ENCODE data around the gene ZRANB3. TPM values are rescaled to one million over a fixed set of nuclear protein-coding genes. Genes with fewer than 3 reads are reported as not detected.
"Not testable (repeated sequence)": the region's sequence is repeated elsewhere in the genome, so short reads cannot be mapped to it uniquely, and the experiment has no call there.

The ZRANB3 gene
- total and polyA plus RNA-seq, 11 donors = 0.69 to 4.1 (median 1.5) TPM

GRCh38 chr2:135113322-135113721 is 417.7 kb downstream of the ZRANB3 start:
- H3K27me3 ChIP-seq = no peaks in the 10 kb centered on the region
- ATAC-seq (no peak), DNase-seq (no peak)
- no peaks in the 10 kb centered on the region for H3K4me1 ChIP-seq
- 84 to 93% (median 88%) methylated on average over 3 of the region's 3 CpGs for WGBS, 4 donors
- no peak overlapping the region for H3K4me3 ChIP-seq
- no peak for TF ChIP-seq POLR2A (IDR thresholded peaks at IDR 0.05)
- no peak for TF ChIP-seq CTCF (IDR thresholded peaks at IDR 0.05)
- H3K36me3 ChIP-seq = peaks cover 0 to 56% (median 31%) of the 10 kb centered on the region in 9 donors
- peaks cover 0 to 7% (median 0%) of the 10 kb centered on the region in 12 donors for H3K9me3 ChIP-seq
- intact Hi-C loops (cut with DNase I) = no loop called here
- no peak overlapping the region for H3K27ac ChIP-seq

GRCh38 chr2:135105513-135106316 is 425.3 kb downstream of the ZRANB3 start:
- DNase-seq; H3K4me3 ChIP-seq; H3K27ac ChIP-seq; ATAC-seq; intact Hi-C loops (cut with DNase I); H3K27me3 ChIP-seq: not testable (repeated sequence)
- peaks cover 0 to 13% (median 0%) of the 10 kb centered on the region in 12 donors for H3K9me3 ChIP-seq
- H3K4me1 ChIP-seq = peaks cover 0 to 10% (median under 1%) of the 10 kb centered on the region in 12 donors
- WGBS, 4 donors = 97 to 98% (median 97%) methylated on average over 23 to 54 of the region's 56 CpGs
- H3K36me3 ChIP-seq = peaks cover 0 to 15% (median 0%) of the 10 kb centered on the region in 9 donors

- H3K36me3 ChIP-seq = peaks cover 0 to 15% (median 0%) of the 10 kb centered on the region in 9 donors
- no peak overlapping the region for H3K4me3 ChIP-seq
- H3K27me3 ChIP-seq = no peaks in the 10 kb centered on the region
- H3K27ac ChIP-seq = no peak overlapping the region
- DNase-seq (no peak), ATAC-seq (no peak)
- no peak for TF ChIP-seq POLR2A (IDR thresholded peaks at IDR 0.05)
- TF ChIP-seq CTCF (IDR thresholded peaks at IDR 0.05) = no peak
- H3K4me1 ChIP-seq = peaks cover 0 to 18% (median 2%) of the 10 kb centered on the region in 12 donors
- intact Hi-C loops (cut with DNase I) = no loop called here
- H3K9me3 ChIP-seq = peaks cover 0 to 10% (median 0%) of the 10 kb centered on the region in 12 donors
- 0 to 99% (median 84%) methylated on average over 1 of the region's 1 CpG for WGBS, 4 donors
These were observed 427.2 kb downstream of the ZRANB3 start for GRCh38 chr2:135103843-135104242.

GRCh38 chr2:135099802-135100483 is 431.1 kb downstream of the ZRANB3 start:
- Histone ChIP-seq H3K36me3 (peaks cover 0 to 30% (median 8%) of the 10 kb centered on the region in 9 donors), H3K27ac (peak overlapping the region in 3 of 12 donors; percentile 2 to 32 (median 27)), H3K27me3 (no peaks in the 10 kb centered on the region), H3K9me3 (peaks cover 0 to 7% (median 0%) of the 10 kb centered on the region in 12 donors), H3K4me3 (peak overlapping the region in 2 of 12 donors; percentile 15 to 18), H3K4me1 (peaks cover 0 to 18% (median 2%) of the 10 kb centered on the region in 12 donors)
- peak in 2 of 4 donors; percentile 20 to 42 for ATAC-seq
- TF ChIP-seq POLR2A (IDR thresholded peaks at IDR 0.05) = no peak
- TF ChIP-seq CTCF (IDR thresholded peaks at IDR 0.05) = no peak
- intact Hi-C loops (cut with DNase I) = no loop called here
- WGBS, 4 donors = 62 to 67% (median 63%) methylated on average over 5 of the region's 5 CpGs
- DNase-seq = no peak

All from heart left ventricle (tissue), 16 donors.